Gastrocnemius medialis (tissue), 4 donors: ENCODE data around the gene TPGS2. TPM values are rescaled to one million over a fixed set of nuclear protein-coding genes. Genes with fewer than 3 reads are reported as not detected.

Source experiments
- ATAC-seq, 2 donors: fragments of 150-250 bp; one replicate each; pipeline ENCODE4 v1.9.1; 2016
- DNase-seq, 2 donors: peaks; one replicate each; pipeline ENCODE4 v3.0.0-alpha.2; 2019
- H3K27ac ChIP-seq, 4 donors: fragments of 200-600 bp; sonication (generic); 1 replicate in 1 of 4; 2 replicates in 3 of 4; pipeline ENCODE4 v1.5.1; 2016 to 2018; ENCODE audit warnings: mild to moderate bottlenecking in 2 of 4, moderate library complexity in 1 of 4
- H3K27me3 ChIP-seq, 3 donors: fragments of 200-600 bp; sonication (generic) in 2 of 3; 1 replicate in 1 of 3; 2 replicates in 2 of 3; pipeline versions ENCODE4 v1.5.1 to v1.6.0; 2016 to 2019; ENCODE audit warnings: mild to moderate bottlenecking in 1 of 3, moderate library complexity in 1 of 3
- H3K36me3 ChIP-seq, 2 donors: fragments of 200-600 bp; sonication (generic) in 1 of 2; one replicate each; pipeline ENCODE4 v1.5.1; 2017 to 2018
- H3K4me1 ChIP-seq, 2 donors: fragments of 200-600 bp; sonication (generic) in 1 of 2; one replicate each; pipeline ENCODE4 v1.5.1; 2016 to 2017; ENCODE audit warnings: mild to moderate bottlenecking in 2 of 2
- H3K4me3 ChIP-seq, 4 donors: fragments of 200-600 bp; sonication (generic) in 3 of 4; 1 replicate in 1 of 4; 2 replicates in 3 of 4; pipeline ENCODE4 v1.5.1; 2016 to 2019; ENCODE audit warnings: mild to moderate bottlenecking in 2 of 4
- H3K9me3 ChIP-seq, 3 donors: fragments of 200-600 bp; sonication (generic) in 2 of 3; 1 replicate in 1 of 3; 2 replicates in 2 of 3; pipeline ENCODE4 v1.5.1; 2016 to 2019
- CTCF ChIP-seq, 5 experiments: fragments of 450-650 bp in 3 of 5; fragments of 200-600 bp in 2 of 5; sonication (generic) in 2 of 5; IDR thresholded peaks in 4 of 5; conservative IDR thresholded peaks in 1 of 5; 1 replicate in 4 of 5; 2 replicates in 1 of 5; pipeline ENCODE4 v1.5.1; 2016 to 2019; ENCODE audit warnings: antibody characterized with exemption in 5 of 5, mild to moderate bottlenecking in 3 of 5, moderate library complexity in 3 of 5
- POLR2A ChIP-seq, 2 donors: fragments of 450-650 bp; IDR thresholded peaks; one replicate each; pipeline ENCODE4 v1.6.1; 2017; ENCODE audit warnings: antibody characterized with exemption in 2 of 2, mild to moderate bottlenecking in 2 of 2, moderate library complexity in 2 of 2
- in situ Hi-C, 4 donors: fragments of 200-750 bp; cut with MboI; loops; one replicate each; pipeline versions ENCODE4 v1.15.0 to v1.8.0; 2017; ENCODE audit warnings: low sequenced_read_pairs in 4 of 4
- intact Hi-C: fragments of 100-400 bp; cut with DNase I; formaldehyde crosslinking; loops from one replicate; pipeline ENCODE4 v1.15.1; 2023; ENCODE audit warnings: low total_unique reads
- total RNA-seq, 4 donors: library from RNA; depleted of rRNA; stranded (reverse); fragments of >200 nt; gene quantifications; one replicate each; pipeline versions ENCODE4 v1.1.0 to v1.2.3, GENCODE V29; 2016

Gene TPGS2
- total RNA-seq, 4 donors from 2014 or later = 20.7 to 36.5 (median 28.2) TPM

GRCh38 chr18:36759167-36759776 lies 69.5 kb downstream of the TPGS2 start:
- in situ Hi-C loops (loop anchor here (5.0 to 10.0 kb wide), 2 partner anchors 64 to 72 kb away; no protein-coding TSS in a partner anchor), intact Hi-C loops (no loop called here)
- DNase-seq (no peak), ATAC-seq (no peak)
- H3K4me1 ChIP-seq = peaks cover 0 to 10% of the 10 kb centered on the region in 2 donors
- no peak overlapping the region for H3K27ac ChIP-seq
- no peaks in the 10 kb centered on the region for H3K27me3 ChIP-seq
- no peaks in the 10 kb centered on the region for H3K36me3 ChIP-seq
- TF ChIP-seq POLR2A (IDR thresholded peaks at IDR 0.05) (no peak), CTCF (IDR thresholded peaks at IDR 0.05 in 4 of 5, conservative IDR thresholded peaks at IDR 0.05 in 1 of 5) (no peak)
- no peaks in the 10 kb centered on the region for H3K9me3 ChIP-seq
- H3K4me3 ChIP-seq = no peak overlapping the region

GRCh38 chr18:36758623-36759022 lies 70.2 kb downstream of the TPGS2 start:
- no peak for DNase-seq
- no peak for ATAC-seq
- Histone ChIP-seq H3K4me3 (no peak overlapping the region), H3K9me3 (no peaks in the 10 kb centered on the region), H3K27me3 (no peaks in the 10 kb centered on the region), H3K4me1 (peaks cover 0 to 14% of the 10 kb centered on the region in 2 donors), H3K27ac (no peak overlapping the region), H3K36me3 (no peaks in the 10 kb centered on the region)
- in situ Hi-C loops (loop anchor here (5.0 to 10.0 kb wide), 2 partner anchors 64 to 71 kb away; no protein-coding TSS in a partner anchor), intact Hi-C loops (no loop called here)
- TF ChIP-seq POLR2A (IDR thresholded peaks at IDR 0.05) = no peak
- TF ChIP-seq CTCF (IDR thresholded peaks at IDR 0.05 in 4 of 5, conservative IDR thresholded peaks at IDR 0.05 in 1 of 5) = no peak

- no peaks in the 10 kb centered on the region for H3K27me3 ChIP-seq
- no peak for ATAC-seq
- peaks cover 3 to 14% of the 10 kb centered on the region in 2 donors for H3K4me1 ChIP-seq
- H3K27ac ChIP-seq = no peak overlapping the region
- no peak for DNase-seq
- intact Hi-C loops (loop anchor here (1.0 kb wide), 1 partner anchor 70 kb away; no protein-coding TSS in a partner anchor), in situ Hi-C loops (loop anchor here (5.0 to 10.0 kb wide), 2 partner anchors 63 to 71 kb away; no protein-coding TSS in a partner anchor)
- no peak for TF ChIP-seq POLR2A (IDR thresholded peaks at IDR 0.05)
- TF ChIP-seq CTCF (IDR thresholded peaks at IDR 0.05 in 4 of 5, conservative IDR thresholded peaks at IDR 0.05 in 1 of 5) = no peak
- H3K4me3 ChIP-seq = no peak overlapping the region
- H3K9me3 ChIP-seq = no peaks in the 10 kb centered on the region
- H3K36me3 ChIP-seq = no peaks in the 10 kb centered on the region
Observed at GRCh38 chr18:36757991-36758390, 70.8 kb downstream of the TPGS2 start.

- ATAC-seq = peak; percentile 83 to 84
- intact Hi-C loops (loop anchor here (1.0 kb wide), 1 partner anchor 69 kb away; no protein-coding TSS in a partner anchor), in situ Hi-C loops (loop anchor here (5.0 to 10.0 kb wide), 2 partner anchors 62 to 70 kb away; no protein-coding TSS in a partner anchor)
- Histone ChIP-seq H3K9me3 (no peaks in the 10 kb centered on the region), H3K4me1 (peaks cover 5 to 14% of the 10 kb centered on the region in 2 donors), H3K27me3 (no peaks in the 10 kb centered on the region), H3K27ac (no peak overlapping the region), H3K36me3 (no peaks in the 10 kb centered on the region), H3K4me3 (no peak overlapping the region)
- no peak for DNase-seq
- TF ChIP-seq POLR2A (IDR thresholded peaks at IDR 0.05) (no peak), CTCF (IDR thresholded peaks at IDR 0.05 in 4 of 5, conservative IDR thresholded peaks at IDR 0.05 in 1 of 5) (peak; percentile 60 to 66 (median 65))
Observed at GRCh38 chr18:36757081-36757480, 71.7 kb downstream of the TPGS2 start.
